HG03378 (cell line): ENCODE data around the gene SYNGR1.
"Not testable (repeated sequence)": the region's sequence is repeated elsewhere in the genome, so short reads cannot be mapped to it uniquely, and the experiment has no call there.

Experiments
- ATAC-seq: cut with Tn5 transposase; IDR thresholded peaks from one replicate; pipeline ENCODE4 v1.9.1; 2021; ENCODE audit warnings: mild to moderate bottlenecking, moderate library complexity; ENCODE audit not compliant: unreplicated experiment

SYNGR1 gene

GRCh38 chr22:39401301-39401631 is 51.5 kb downstream of the SYNGR1 start:
- no peak for ATAC-seq

- ATAC-seq, result no peak
Observed at GRCh38 chr22:39405346-39406085, 55.7 kb downstream of the SYNGR1 start.

- no peak for ATAC-seq
Observed at GRCh38 chr22:39408173-39408572, 58.4 kb downstream of the SYNGR1 start.

GRCh38 chr22:39408807-39409206 is 59.0 kb downstream of the SYNGR1 start:
- ATAC-seq, result no peak

- no peak for ATAC-seq
Observed at GRCh38 chr22:39409516-39410029, 59.8 kb downstream of the SYNGR1 start.

GRCh38 chr22:39410264-39410663 is 60.5 kb downstream of the SYNGR1 start:
- no peak for ATAC-seq

- ATAC-seq, result not testable (repeated sequence)
Observed at GRCh38 chr22:39411828-39412365, 62.1 kb downstream of the SYNGR1 start.

- not testable (repeated sequence) for ATAC-seq
Observed at GRCh38 chr22:39413204-39413603, 63.4 kb downstream of the SYNGR1 start.

GRCh38 chr22:39414377-39414776 is 64.6 kb downstream of the SYNGR1 start:
- no peak for ATAC-seq

GRCh38 chr22:39414886-39415285 is 65.1 kb downstream of the SYNGR1 start:
- no peak for ATAC-seq

- no peak for ATAC-seq
Observed at GRCh38 chr22:39415506-39415905, 65.7 kb downstream of the SYNGR1 start.

GRCh38 chr22:39416319-39416718 is 66.5 kb downstream of the SYNGR1 start:
- no peak for ATAC-seq

- no peak for ATAC-seq
Observed at GRCh38 chr22:39417641-39418040, 67.8 kb downstream of the SYNGR1 start.

GRCh38 chr22:39418696-39419095 is 68.9 kb downstream of the SYNGR1 start:
- ATAC-seq, result no peak

GRCh38 chr22:39419096-39419495 is 69.3 kb downstream of the SYNGR1 start:
- ATAC-seq, result no peak

- no peak for ATAC-seq
Observed at GRCh38 chr22:39419911-39420310, 70.1 kb downstream of the SYNGR1 start.

GRCh38 chr22:39421691-39422090 is 71.9 kb downstream of the SYNGR1 start:
- no peak for ATAC-seq

GRCh38 chr22:39422101-39422500 is 72.3 kb downstream of the SYNGR1 start:
- ATAC-seq, result no peak

- ATAC-seq, result no peak
Observed at GRCh38 chr22:39422721-39423120, 72.9 kb downstream of the SYNGR1 start.

- no peak for ATAC-seq
Observed at GRCh38 chr22:39423976-39424375, 74.2 kb downstream of the SYNGR1 start.

GRCh38 chr22:39426380-39427043 is 76.7 kb downstream of the SYNGR1 start:
- ATAC-seq, result no peak
